K562 (cell line): ENCODE data around the gene SRSF1. TPM values are rescaled to one million over a fixed set of nuclear protein-coding genes. Genes with fewer than 3 reads are reported as not detected.

Experiments
- ATF3 ChIP-seq, 2 experiments: fragments of 450-650 bp in 1 of 2; sonication (generic) in 1 of 2; formaldehyde crosslinking in 1 of 2; IDR thresholded peaks in 1 of 2; conservative IDR thresholded peaks in 1 of 2; 2 replicates each; pipeline versions ENCODE4 v1.6.1 to v1.8.1; 2016 to 2023; ENCODE audit warnings: mild to moderate bottlenecking in 2 of 2, moderate library complexity in 2 of 2, inconsistent platforms in 1 of 2, missing genetic modification reagents in 1 of 2
- CEBPG ChIP-seq, 3 experiments: fragments of 200-800 bp in 1 of 3; sonication (Bioruptor generic) in 1 of 3; sonication (generic) in 1 of 3; formaldehyde crosslinking in 1 of 3; IDR thresholded peaks in 2 of 3; conservative IDR thresholded peaks in 1 of 3; 2 replicates each; pipeline versions ENCODE4 v1.6.1 to v1.8.0; 2016 to 2022; ENCODE audit warnings: missing compliant biosample characterization in 2 of 3, missing genetic modification characterization in 2 of 3, mild to moderate bottlenecking in 1 of 3, missing genetic modification reagents in 1 of 3
- CREB5 ChIP-seq: fragments of 250-450 bp; sonication (Bioruptor Pico); IDR thresholded peaks from 2 replicates; pipeline ENCODE4 v1.5.0; 2020; ENCODE audit warnings: mild to moderate bottlenecking
- EP300 ChIP-seq: IDR thresholded peaks from 2 replicates; pipeline ENCODE4 v1.6.1; 2012; ENCODE audit warnings: low read length, improper control_type of control experiment
- FOS ChIP-seq: IDR thresholded peaks from 3 replicates; pipeline ENCODE4 v1.6.1; 2011; ENCODE audit not compliant: insufficient read length; ENCODE audit errors: extremely low read depth
- GATA2 ChIP-seq: sonication (generic); formaldehyde crosslinking; IDR thresholded peaks from 2 replicates; pipeline ENCODE4 v1.4.0; 2020; ENCODE audit warnings: mild to moderate bottlenecking, missing genetic modification reagents
- HES1 ChIP-seq: fragments of 450-650 bp; IDR thresholded peaks from 2 replicates; pipeline ENCODE4 v1.6.1; 2016; ENCODE audit warnings: low read depth, mild to moderate bottlenecking, moderate library complexity
- MCM3 ChIP-seq: fragments of 450-650 bp; IDR thresholded peaks from 2 replicates; pipeline ENCODE4 v1.6.1; 2016
- MLX ChIP-seq, 2 experiments: fragments of 450-650 bp in 1 of 2; sonication (generic) in 1 of 2; formaldehyde crosslinking; conservative IDR thresholded peaks; 2 replicates each; pipeline versions ENCODE4 v1.4.0 to v1.8.1; 2020 to 2022; ENCODE audit warnings: mild to moderate bottlenecking in 1 of 2, missing genetic modification reagents in 1 of 2
- PML ChIP-seq: IDR thresholded peaks from 2 replicates; pipeline ENCODE4 v1.6.1; 2012; ENCODE audit warnings: low read length, inconsistent platforms
- PREB ChIP-seq: sonication (generic); formaldehyde crosslinking; IDR thresholded peaks from 2 replicates; pipeline ENCODE4 v1.8.1; 2023; ENCODE audit warnings: mild to moderate bottlenecking, missing genetic modification reagents
- RBFOX2 ChIP-seq: fragments of 200-400 bp; formaldehyde crosslinking; IDR thresholded peaks from 2 replicates; pipeline ENCODE4 v1.6.1; 2017; ENCODE audit warnings: low read depth, mild to moderate bottlenecking, low read length, moderate library complexity
- SIN3B ChIP-seq: fragments of 450-650 bp; IDR thresholded peaks from 2 replicates; pipeline ENCODE4 v1.6.1; 2017; ENCODE audit warnings: low read depth, mild to moderate bottlenecking, moderate library complexity
- SMAD3 ChIP-seq: fragments of 450-650 bp; formaldehyde crosslinking; conservative IDR thresholded peaks from 2 replicates; pipeline ENCODE4 v1.4.0; 2020; ENCODE audit warnings: mild to moderate bottlenecking
- SMARCA4 ChIP-seq: fragments of 450-650 bp; IDR thresholded peaks from 2 replicates; pipeline ENCODE4 v1.6.1; 2016
- TAF15 ChIP-seq: fragments of 200-400 bp; formaldehyde crosslinking; IDR thresholded peaks from 2 replicates; pipeline ENCODE4 v1.6.1; 2017; ENCODE audit warnings: mild to moderate bottlenecking, low read depth, low read length, moderate library complexity
- TBP ChIP-seq: optimal IDR thresholded peaks from 2 replicates; pipeline ENCODE3; 2011; ENCODE audit warnings: low read depth, low read length, improper control_type of control experiment
- ZBTB17 ChIP-seq: fragments of 450-650 bp; formaldehyde crosslinking; IDR thresholded peaks from 2 replicates; pipeline ENCODE4 v1.4.0; 2020; ENCODE audit warnings: mild to moderate bottlenecking
- ZNF146 ChIP-seq: IDR thresholded peaks from one replicate; pipeline ENCODE4 v1.6.1; 2018; ENCODE audit warnings: missing compliant biosample characterization; ENCODE audit not compliant: unreplicated experiment
- ZNF217 ChIP-seq: sonication (generic); formaldehyde crosslinking; IDR thresholded peaks from 2 replicates; pipeline ENCODE4 v1.8.0; 2022; ENCODE audit warnings: mild to moderate bottlenecking, missing genetic modification reagents
- ZNF512 ChIP-seq: IDR thresholded peaks from 2 replicates; pipeline ENCODE4 v1.6.1; 2016; ENCODE audit warnings: missing genetic modification characterization, missing compliant biosample characterization
- polyA plus RNA-seq, 8 experiments: library from polyadenylated mRNA; depleted of rRNA in 4 of 8; stranded (reverse) in 5 of 8; unstranded in 3 of 8; fragments of >200 nt; fragmentation: Nextera tagmentation in 2 of 8; fragmentation: Illumina TruSeq in 1 of 8; extraction: Ambion mirVana in 2 of 8; extraction: Trizol in 1 of 8; gene quantifications; 2 replicates each; pipeline versions ENCODE4 v1.2.1 to v1.2.3, GENCODE V29; 2011 to 2014; ENCODE audit warnings: inconsistent platforms in 1 of 8, missing spikeins in 1 of 8
- total RNA-seq, 7 experiments: library from RNA; depleted of rRNA in 6 of 7; stranded (reverse); fragments of >200 nt in 6 of 7; fragmentation: Illumina TruSeq in 2 of 7; extraction: Trizol in 2 of 7; gene quantifications; 2 replicates each; pipeline versions ENCODE4 v1.2.1 to v1.2.3, GENCODE V29; 2011 to 2021; ENCODE audit warnings: low replicate concordance in 1 of 7

The SRSF1 gene
- total and polyA plus RNA-seq, 9 of the 15 experiments (the other 6 are each of a cell fraction or from before 2014, with no cell fraction given) = 77.8 to 559 (median 442) TPM

GRCh38 chr17:57987581-57988300, 19.3 kb downstream of the SRSF1 start, which contains the start of gene VEZF1 (continued):
- TF ChIP-seq MLX (CRISPR knock-in tag; conservative IDR thresholded peaks at IDR 0.05) = no peak
- no peak for TF ChIP-seq ZNF146
- TF ChIP-seq ZNF512 (tag) = no peak
- no peak for TF ChIP-seq ZNF217 (CRISPR knock-in tag)
- no peak; the same call in 1 of the 2 replicates for TF ChIP-seq HES1
- no peak for TF ChIP-seq MCM3
- no peak for TF ChIP-seq ZBTB17 (CRISPR knock-in tag)
- TF ChIP-seq PML = no peak
- TF ChIP-seq CREB5 = no peak
- TF ChIP-seq CEBPG (CRISPR knock-in tag; IDR thresholded peaks at IDR 0.05) = no peak
- TF ChIP-seq CEBPG (tag; conservative IDR thresholded peaks at IDR 0.05 in 1 of 2, IDR thresholded peaks at IDR 0.05 in 1 of 2) = no peak
- TF ChIP-seq EP300 = no peak
- no peak for TF ChIP-seq SMAD3 (CRISPR knock-in tag)
- no peak for TF ChIP-seq ATF3 (IDR thresholded peaks at IDR 0.05)
- TF ChIP-seq ATF3 (CRISPR knock-in tag; conservative IDR thresholded peaks at IDR 0.05) = no peak
- TF ChIP-seq SIN3B = no peak
- TF ChIP-seq RBFOX2 = peak; percentile 81
- TF ChIP-seq PREB (CRISPR knock-in tag) = no peak
- TF ChIP-seq TAF15 = no peak
- TF ChIP-seq SMARCA4 = peak; percentile 35; the same call in 1 of the 2 replicates
- no peak for TF ChIP-seq GATA2 (CRISPR knock-in tag)
- no peak for TF ChIP-seq FOS
- no peak for TF ChIP-seq TBP
